Urinary bladder (tissue), 4 donors: Measurements from ENCODE around the gene GNAT1. TPM values are rescaled to one million over a fixed set of nuclear protein-coding genes. Genes with fewer than 3 reads are reported as not detected.
A peak's percentile ranks its signal among the peaks of the same experiment; 100 is the strongest.

ENCODE experiments used
- DNase-seq: peaks from one replicate; pipeline ENCODE4 v3.0.0-alpha.2; 2015; ENCODE audit errors: extremely low spot score
- H3K27ac ChIP-seq: one replicate; pipeline ENCODE4 v1.5.1; 2013; ENCODE audit warnings: low read depth, mild to moderate bottlenecking, moderate library complexity
- H3K36me3 ChIP-seq: one replicate; pipeline ENCODE4 v1.6.1; 2013; ENCODE audit warnings: mild to moderate bottlenecking, moderate library complexity; ENCODE audit not compliant: insufficient read depth
- H3K4me1 ChIP-seq: one replicate; pipeline ENCODE4 v1.6.1; 2013; ENCODE audit warnings: mild to moderate bottlenecking, moderate library complexity; ENCODE audit not compliant: insufficient read depth
- H3K4me3 ChIP-seq: one replicate; pipeline ENCODE4 v1.5.1; 2013; ENCODE audit warnings: low read depth, low read length
- WGBS: extraction: QIAGEN DNeasy Blood & Tissue Kit; methylation state at CpG from one replicate; pipeline ENCODE4 v1.1.7; 2013; 5-methylcytosine and 5-hydroxymethylcytosine counted together
- polyA plus RNA-seq: library from polyadenylated mRNA; stranded (reverse); fragments of 200-250 nt; gene quantifications from one replicate; pipeline ENCODE4 v1.2.3, GENCODE V29; 2013
- total RNA-seq: library from RNA; depleted of rRNA; stranded (reverse); fragments of >200 nt; gene quantifications from one replicate; pipeline ENCODE4 v1.2.3, GENCODE V29; 2014
- donor health status: healthy with polysubstance abuse.
- donor health status: healthy.

GNAT1 gene
- total and polyA plus RNA-seq, 2 donors: not detected

DNA sequence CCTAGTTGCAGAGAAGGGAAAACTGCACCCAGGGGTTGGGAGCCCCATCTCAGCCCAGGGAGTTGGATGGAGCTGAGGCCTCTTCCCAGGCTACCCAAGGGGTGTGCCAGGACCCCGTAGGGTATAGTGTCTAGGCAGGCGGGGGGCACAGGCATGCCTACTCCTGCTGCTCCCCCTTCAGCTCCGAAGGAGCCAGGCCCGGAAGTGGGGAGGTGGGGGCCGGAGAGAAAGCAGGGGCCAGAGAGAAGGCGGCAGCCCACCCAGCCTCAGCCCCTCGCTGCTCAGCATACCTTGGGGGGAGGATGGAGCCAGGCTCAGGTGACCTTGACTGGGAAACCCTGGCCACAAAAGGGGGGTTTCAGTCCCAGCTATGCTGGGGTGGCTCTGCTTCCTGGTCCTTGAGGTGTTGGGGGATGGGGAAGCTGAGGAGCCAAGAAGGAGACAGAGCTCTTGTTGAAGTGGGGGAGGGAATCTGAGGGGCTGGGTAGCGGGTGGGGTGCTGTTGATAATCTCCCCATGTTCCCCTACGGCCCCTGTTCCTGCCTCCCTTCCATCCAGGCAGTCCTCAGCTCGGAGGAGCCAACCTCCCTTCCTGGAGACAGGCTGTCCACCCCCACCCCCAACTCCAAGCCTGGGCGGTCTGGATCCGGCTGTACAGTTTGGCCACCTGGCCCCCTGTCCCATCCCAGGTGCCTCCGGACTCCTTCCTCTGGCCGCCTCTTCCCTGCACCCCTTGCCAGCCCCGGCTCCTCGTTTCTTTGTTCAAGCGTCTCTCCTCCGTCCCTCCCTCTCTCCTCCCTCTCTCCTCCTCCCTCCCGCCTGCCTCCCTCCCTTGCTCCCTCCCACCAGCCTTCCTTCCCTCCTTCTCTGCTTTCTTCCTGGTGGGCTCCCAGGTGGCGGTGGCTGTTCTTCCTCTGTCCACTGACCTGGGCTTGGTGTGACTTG lies 34.6 kb upstream of the GNAT1 start:
- Histone ChIP-seq H3K4me1 (no peaks in the 10 kb centered on the region), H3K36me3 (no peaks in the 10 kb centered on the region), H3K4me3 (peak overlapping the region; percentile 60), H3K27ac (peak overlapping the region; percentile 61)
- DNase-seq: no peak
- 45% methylated on average over 20 of the region's 20 CpGs for whole genome bisulfite sequencing

DNA sequence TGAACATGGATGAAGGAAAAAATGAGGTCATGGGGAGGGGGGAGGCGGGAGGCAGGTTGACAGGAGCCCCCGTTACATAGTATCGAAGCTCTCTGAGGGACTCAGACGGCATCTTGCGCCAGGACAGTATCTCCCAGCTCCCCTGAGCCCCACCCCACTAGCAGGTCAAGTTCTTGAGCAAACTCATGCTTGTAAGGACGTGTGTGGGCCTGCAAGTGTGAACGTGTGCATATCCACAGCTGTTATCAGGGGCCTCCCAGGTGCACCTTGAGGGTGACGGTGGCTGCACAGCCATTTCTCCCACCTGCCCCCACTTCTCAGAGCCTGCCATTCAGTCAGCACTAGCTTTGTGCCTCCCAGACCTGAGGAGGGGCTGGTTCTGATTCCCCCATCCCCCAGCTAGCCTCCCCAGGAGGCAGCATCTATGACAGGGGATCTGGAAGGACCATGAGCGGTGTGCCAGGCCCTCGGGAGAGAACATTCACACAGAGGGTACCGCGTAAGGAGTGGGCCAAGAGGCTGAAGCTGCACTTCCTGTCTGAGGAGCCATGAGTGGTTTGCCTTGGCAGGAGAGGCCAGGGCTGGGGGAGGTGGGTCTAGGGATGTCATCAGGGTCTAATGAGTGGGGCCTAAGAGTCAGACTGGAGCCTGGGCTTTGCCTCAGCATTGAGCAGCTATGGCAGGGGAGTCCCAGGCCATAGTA lies 33.4 kb upstream of the GNAT1 start:
- peak overlapping the region; percentile 44 for H3K27ac ChIP-seq
- H3K4me1 ChIP-seq: no peaks in the 10 kb centered on the region
- 82% methylated on average over 12 of the region's 12 CpGs for WGBS
- no peaks in the 10 kb centered on the region for H3K36me3 ChIP-seq
- no peak overlapping the region for H3K4me3 ChIP-seq
- DNase-seq: peak; percentile 70

DNA sequence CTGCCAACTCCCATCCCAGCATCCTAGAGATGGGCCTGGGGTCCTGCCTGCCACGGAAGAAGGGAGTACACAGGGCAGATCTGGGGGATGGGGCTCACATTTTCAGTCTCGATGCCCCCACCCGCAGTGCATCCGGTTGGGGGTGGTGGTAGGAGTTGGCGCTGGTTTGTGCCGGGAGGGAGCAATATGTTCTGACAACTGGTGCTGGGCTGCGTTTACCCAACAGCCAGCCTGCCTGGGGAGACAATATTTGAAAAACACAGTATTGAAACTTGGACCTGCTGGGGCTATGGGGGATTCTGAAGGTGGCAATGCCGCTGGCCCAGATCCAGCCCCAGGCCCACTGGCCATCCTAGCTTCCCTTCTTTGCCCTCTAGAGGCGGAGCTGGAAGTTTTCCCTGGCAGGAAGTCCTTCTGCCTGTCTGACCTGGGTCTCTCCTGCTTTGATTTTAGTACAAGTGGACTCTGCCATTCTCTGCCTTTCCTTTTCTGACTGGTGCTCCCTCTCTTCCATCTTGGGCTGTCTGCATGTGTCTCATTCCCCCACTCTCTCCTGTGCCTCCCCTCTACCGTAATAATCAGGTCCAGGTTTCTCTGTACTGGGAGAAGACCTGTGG lies 32.8 kb upstream of the GNAT1 start:
- H3K27ac ChIP-seq: no peak overlapping the region
- H3K36me3 ChIP-seq: no peaks in the 10 kb centered on the region
- no peak overlapping the region for H3K4me3 ChIP-seq
- DNase-seq: no peak
- H3K4me1 ChIP-seq: no peaks in the 10 kb centered on the region
- 82% methylated on average over 10 of the region's 10 CpGs for WGBS

DNA sequence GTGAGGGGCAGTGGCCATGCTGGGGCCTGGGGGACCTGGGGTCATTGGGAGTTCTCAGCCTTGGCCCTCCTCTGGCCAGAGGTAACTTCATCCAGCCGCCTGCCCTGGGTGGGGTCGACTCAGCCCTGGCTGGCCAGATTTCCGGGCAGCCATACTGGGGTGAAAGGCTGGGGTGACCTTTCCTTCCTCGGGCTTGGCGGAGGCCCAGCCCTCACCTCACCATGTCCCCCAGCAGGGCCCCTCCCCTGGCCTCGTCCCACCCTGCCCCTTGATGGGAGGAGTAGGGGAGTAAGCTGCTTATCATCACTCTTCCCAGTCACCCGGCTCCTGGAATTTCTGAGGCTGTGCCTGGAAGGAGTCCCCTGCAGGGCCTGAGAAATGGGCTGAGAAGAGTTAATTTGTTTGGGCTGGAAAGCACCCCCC lies 30.8 kb upstream of the GNAT1 start:
- Histone ChIP-seq H3K36me3 (no peaks in the 10 kb centered on the region), H3K4me3 (no peak overlapping the region), H3K4me1 (no peaks in the 10 kb centered on the region), H3K27ac (no peak overlapping the region)
- 53% methylated on average over 7 of the region's 7 CpGs for WGBS
- DNase-seq: no peak

DNA sequence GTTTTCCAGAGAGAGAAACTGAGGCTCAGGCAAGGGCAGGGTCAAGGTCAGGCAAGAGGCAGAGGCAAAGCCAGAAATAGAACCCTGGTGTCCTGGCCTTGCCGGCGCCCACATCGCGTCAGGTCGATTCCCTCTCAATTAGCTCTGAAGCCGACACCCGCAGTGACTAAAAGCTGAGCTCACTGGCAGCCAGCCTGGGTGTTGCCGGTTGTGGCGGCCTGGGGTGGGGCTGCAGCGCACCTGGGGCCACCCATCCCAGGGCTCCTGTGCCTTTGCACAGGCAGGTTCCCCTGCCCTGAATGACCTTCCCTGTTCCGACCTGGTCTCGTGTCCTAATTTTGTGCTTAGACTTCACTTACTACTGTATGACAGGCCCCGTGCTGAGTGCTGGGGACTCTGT lies 30.1 kb upstream of the GNAT1 start:
- WGBS: 82% methylated on average over 13 of the region's 13 CpGs
- Histone ChIP-seq H3K4me1 (peaks cover 3% of the 10 kb centered on the region), H3K4me3 (no peak overlapping the region), H3K36me3 (no peaks in the 10 kb centered on the region), H3K27ac (peak overlapping the region; percentile 54)
- DNase-seq: no peak

DNA sequence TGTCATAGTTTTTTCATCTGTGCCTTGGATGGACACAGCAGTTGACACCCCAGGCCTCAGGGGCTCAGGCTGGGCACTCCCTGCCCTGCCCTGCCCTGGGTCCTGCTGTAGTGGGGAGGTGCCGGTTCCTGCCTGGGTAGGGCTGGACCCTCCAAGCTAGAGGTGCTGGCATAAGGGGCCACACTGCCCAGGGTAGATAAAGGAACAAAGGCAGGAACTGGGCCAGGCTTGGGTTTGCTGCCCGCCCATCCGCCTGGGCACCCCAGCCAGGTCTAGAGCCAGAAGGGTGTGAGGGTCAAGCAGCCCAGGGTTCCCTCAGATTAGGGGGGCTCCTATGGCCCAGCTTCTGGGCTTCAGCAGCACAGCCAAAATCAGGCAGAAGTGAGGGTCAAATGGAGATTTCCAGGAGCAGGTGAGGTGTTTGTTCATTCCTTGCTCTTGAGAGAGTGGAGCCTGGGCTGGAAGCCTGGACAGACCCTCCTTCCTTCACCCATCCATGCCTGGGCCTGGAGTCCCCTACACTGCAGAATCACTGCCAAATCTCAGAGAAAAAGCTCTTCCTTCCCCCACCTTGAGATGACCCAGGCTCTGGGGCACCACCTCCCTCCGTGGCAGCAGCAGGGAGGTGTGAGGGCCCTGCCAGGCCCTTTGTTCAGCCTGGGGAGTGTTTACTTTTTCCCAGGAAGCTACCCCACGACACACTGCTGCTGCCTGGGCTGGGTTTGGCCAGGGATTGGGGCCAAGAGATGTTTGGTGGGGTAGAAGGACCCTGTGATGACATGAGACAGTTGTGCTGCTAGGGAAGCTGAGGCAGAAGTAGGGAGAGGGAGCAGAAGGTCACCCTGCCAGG lies 29.2 kb upstream of the GNAT1 start:
- 81% methylated on average over 5 of the region's 5 CpGs for WGBS
- Histone ChIP-seq H3K36me3 (no peaks in the 10 kb centered on the region), H3K4me3 (no peak overlapping the region), H3K4me1 (peaks cover 3% of the 10 kb centered on the region), H3K27ac (peak overlapping the region; percentile 64)
- no peak for DNase-seq

DNA sequence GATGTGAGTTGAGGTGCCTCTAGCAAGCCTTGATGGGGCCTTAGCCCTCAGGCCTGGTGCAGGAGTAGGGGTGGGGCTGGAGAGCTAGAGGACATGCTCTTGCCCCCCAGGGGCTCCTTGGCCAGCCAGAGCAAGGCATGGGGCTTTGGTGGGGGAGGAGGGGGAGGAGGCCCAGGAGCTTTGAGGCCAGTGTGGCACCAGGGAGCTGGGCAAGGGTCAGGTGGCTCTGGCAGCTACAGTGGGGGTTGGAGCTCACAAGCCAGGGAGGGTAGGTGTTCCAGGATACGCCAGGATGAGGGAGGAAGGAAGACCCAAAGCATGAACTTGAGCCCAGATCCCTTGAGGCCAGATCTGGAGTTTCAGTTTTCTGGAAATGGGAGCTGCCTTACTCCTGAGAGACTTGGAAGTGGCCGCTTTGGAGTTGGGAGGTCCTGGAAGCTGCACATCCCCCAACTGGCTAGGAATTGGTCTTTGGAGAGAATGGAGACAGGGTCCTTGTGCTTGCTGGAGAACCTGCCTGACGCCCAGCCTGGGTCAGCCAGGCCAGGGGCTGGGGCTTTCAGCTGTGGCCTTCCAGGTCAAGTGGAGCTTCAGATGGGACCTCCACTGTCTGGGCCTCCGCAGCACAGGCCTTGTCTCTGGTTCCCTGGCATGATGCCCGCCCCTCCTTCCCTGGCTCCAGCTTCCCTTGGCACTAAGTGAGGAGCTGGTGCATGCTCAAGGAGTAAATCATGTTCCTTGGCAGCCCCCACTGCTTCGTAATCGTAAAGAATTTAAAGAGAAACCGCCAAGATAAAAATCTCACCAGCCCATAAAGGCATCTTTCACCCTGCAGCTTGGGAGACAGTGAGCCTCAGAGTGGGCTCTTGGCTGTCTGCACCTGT lies 27.6 kb upstream of the GNAT1 start:
- no peak overlapping the region for H3K27ac ChIP-seq
- DNase-seq: no peak
- peaks cover 5% of the 10 kb centered on the region for H3K4me1 ChIP-seq
- H3K36me3 ChIP-seq: no peaks in the 10 kb centered on the region
- no peak overlapping the region for H3K4me3 ChIP-seq
- 42% methylated on average over 8 of the region's 8 CpGs for WGBS

DNA sequence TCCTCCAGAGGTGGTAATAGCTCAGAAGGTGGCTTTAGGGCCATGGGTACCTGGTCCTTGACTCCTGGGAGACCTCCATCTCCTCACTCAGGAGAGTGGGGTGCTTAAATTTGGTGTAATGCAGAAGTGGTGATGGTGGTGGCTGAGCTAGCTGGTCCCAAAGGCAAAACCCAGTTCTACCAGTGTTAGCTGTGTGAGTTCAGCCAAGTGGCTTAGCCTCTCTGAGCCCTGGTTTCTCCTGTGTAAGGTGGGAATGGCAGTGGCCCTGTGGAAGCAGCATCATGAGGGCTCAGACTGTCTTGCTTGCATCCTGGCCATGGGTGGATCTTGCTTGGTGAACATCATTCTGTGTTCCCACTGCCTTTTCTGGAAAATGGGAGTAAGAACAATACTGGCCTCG lies 26.9 kb upstream of the GNAT1 start:
- WGBS: 31% methylated on average over 1 of the region's 1 CpG
- Histone ChIP-seq H3K27ac (no peak overlapping the region), H3K4me1 (peaks cover 5% of the 10 kb centered on the region), H3K4me3 (no peak overlapping the region), H3K36me3 (no peaks in the 10 kb centered on the region)
- no peak for DNase-seq

DNA sequence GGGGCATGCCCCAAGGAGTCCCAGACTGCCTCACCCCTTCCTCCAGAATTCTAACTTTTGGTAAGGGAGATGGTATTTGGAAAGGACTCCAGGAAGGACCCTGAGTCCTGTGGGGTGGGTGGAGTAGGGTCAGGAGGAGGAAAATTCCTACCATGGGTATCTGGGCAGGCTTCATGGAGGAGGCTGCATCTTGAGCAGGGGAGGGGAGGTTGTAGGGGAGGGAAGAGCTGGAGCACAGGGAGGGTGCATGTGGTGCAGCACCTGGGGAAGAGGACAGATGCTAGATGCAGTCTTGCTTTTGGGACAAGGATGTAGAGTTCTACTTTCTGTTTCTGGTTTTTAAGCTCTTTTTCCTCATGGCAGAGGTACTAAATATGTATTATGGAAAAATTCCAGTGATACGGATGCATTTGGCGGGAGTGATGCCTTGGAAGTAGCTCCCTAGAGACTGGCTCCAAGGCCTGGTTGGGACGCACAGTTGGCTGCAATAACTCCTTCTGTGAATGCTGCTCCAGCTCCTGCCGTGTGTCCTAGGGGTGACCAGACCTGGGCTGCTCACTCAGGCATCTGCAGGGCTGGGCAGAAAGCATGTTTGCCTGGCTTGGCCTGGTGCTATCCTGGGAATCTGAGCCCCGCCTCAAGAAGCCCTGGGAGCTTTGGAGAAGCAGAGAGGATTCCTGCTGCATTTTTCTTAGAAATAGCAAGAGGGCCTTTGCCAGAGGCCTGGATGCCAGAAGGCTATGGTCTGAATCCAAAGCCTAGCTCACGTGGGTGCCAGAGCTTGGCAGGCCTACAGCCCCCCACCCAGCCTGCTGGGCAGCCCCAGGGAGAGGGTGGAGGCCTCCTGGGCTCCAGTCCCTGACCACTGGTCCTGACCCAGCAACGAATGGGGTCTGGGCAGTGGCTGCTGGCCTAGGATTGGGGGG lies 26.2 kb upstream of the GNAT1 start:
- H3K4me1 ChIP-seq: peaks cover 5% of the 10 kb centered on the region
- no peak for DNase-seq
- H3K4me3 ChIP-seq: no peak overlapping the region

DNA sequence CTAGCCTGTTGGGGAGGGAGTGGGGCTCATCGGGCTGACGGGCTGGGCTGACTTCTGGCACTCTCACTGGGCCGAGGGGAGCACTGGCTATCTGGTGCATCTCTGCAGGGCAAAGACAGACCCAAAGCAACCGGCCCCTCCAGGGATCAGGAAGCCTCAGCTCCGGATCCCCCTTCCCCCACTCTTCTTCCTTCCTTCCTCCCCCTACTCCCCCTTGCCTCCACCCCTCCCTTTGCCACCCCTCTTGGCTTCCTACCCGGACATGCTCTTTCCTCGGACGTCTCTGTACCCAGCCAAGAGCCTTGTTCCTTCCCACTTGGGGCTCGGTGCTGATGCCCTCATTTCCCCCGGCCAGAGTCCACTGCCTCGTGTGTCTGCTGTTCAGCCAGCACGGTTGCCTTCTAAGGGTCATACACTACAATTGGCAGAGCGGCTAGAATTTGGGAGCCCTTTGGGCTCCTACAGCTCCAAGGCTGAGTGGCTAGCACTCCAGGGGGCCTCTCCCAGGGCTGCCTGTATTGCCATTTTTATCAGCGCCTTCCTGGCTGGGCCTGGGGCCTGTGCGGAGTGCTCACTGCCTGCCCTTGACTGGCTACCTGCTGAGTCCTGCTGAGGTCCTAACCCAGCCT lies 25.4 kb upstream of the GNAT1 start:
- Histone ChIP-seq H3K27ac (no peak overlapping the region), H3K36me3 (no peaks in the 10 kb centered on the region), H3K4me1 (peaks cover 5% of the 10 kb centered on the region), H3K4me3 (no peak overlapping the region)
- WGBS: 28% methylated on average over 15 of the region's 15 CpGs
- no peak for DNase-seq

More for the DNA sequence above, 26.2 kb upstream of the GNAT1 start:
- 25% methylated on average over 7 of the region's 7 CpGs for WGBS
- Histone ChIP-seq H3K27ac (no peak overlapping the region), H3K36me3 (no peaks in the 10 kb centered on the region)

DNA sequence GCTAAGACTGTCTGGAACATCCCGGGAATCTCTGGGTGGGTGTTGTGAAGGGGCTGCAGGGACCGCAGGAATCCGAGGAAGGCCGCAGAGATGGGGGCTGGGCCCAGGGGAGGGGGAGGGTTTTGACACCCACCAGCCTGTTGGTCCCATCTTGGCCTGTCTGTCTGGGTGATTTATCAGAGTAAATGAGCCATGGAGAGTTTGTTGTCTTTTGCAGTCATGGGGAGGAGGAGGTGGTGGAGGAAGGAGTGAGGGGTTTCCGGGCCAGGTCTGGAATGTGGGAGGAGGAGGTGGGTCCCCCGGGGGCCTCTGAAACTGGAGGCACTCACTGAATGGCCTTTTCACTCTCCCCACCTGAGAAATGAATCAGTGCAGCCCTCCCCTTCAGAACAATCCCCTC lies 24.8 kb upstream of the GNAT1 start:
- no peaks in the 10 kb centered on the region for H3K36me3 ChIP-seq
- 66% methylated on average over 6 of the region's 6 CpGs for WGBS
- peaks cover 5% of the 10 kb centered on the region for H3K4me1 ChIP-seq
- H3K27ac ChIP-seq: peak overlapping the region; percentile 23
- DNase-seq: no peak
- H3K4me3 ChIP-seq: no peak overlapping the region
